HG02884 (cell line): ENCODE data around the gene IQCH.

Experiments used
- ATAC-seq: cut with Tn5 transposase; IDR thresholded peaks from one replicate; pipeline ENCODE4 v1.9.1; 2021; ENCODE audit warnings: mild to moderate bottlenecking, moderate library complexity; ENCODE audit not compliant: unreplicated experiment

The IQCH gene

GRCh38 chr15:67521783-67522568 lies 267.4 kb downstream of the IQCH start:
- peak; percentile 22 for ATAC-seq

- ATAC-seq, result no peak
Observed at GRCh38 chr15:67523330-67523729, 268.7 kb downstream of the IQCH start.

GRCh38 chr15:67524235-67524634 lies 269.6 kb downstream of the IQCH start:
- ATAC-seq, result no peak

- no peak for ATAC-seq
Observed at GRCh38 chr15:67528513-67528912, 273.9 kb downstream of the IQCH start.

- no peak for ATAC-seq
Observed at GRCh38 chr15:67531379-67531914, 276.9 kb downstream of the IQCH start.

GRCh38 chr15:67533873-67534272 lies 279.3 kb downstream of the IQCH start:
- ATAC-seq, result no peak

- no peak for ATAC-seq
Observed at GRCh38 chr15:67534360-67534759, 279.8 kb downstream of the IQCH start.

- no peak for ATAC-seq
Observed at GRCh38 chr15:67537771-67538170, 283.2 kb downstream of the IQCH start.

- ATAC-seq, result no peak
Observed at GRCh38 chr15:67542420-67543347, 288.1 kb downstream of the IQCH start, which contains the start of gene MAP2K5. Gene MAP2K5, plus strand, starts transcription at chr15:67542703. Its CDS starts 633 bp downstream, at chr15:67543336.

GRCh38 chr15:67543348-67543718 lies 288.7 kb downstream of the IQCH start:
- ATAC-seq, result no peak

GRCh38 chr15:67544475-67544874 lies 289.9 kb downstream of the IQCH start:
- ATAC-seq, result no peak

GRCh38 chr15:67545864-67546263 lies 291.3 kb downstream of the IQCH start:
- no peak for ATAC-seq

- no peak for ATAC-seq
Observed at GRCh38 chr15:67547064-67547463, 292.5 kb downstream of the IQCH start.

GRCh38 chr15:67547836-67548235 lies 293.2 kb downstream of the IQCH start:
- no peak for ATAC-seq

GRCh38 chr15:67548236-67548852 lies 293.8 kb downstream of the IQCH start:
- no peak for ATAC-seq

- ATAC-seq, result no peak
Observed at GRCh38 chr15:67548862-67549651, 294.5 kb downstream of the IQCH start.

GRCh38 chr15:67549736-67550135 lies 295.1 kb downstream of the IQCH start:
- no peak for ATAC-seq

GRCh38 chr15:67550522-67550921 lies 295.9 kb downstream of the IQCH start:
- no peak for ATAC-seq

GRCh38 chr15:67551207-67551743 lies 296.7 kb downstream of the IQCH start:
- no peak for ATAC-seq
